BJ (cell line): ENCODE results near the gene CYP11A1. TPM values are rescaled to one million over a fixed set of nuclear protein-coding genes. Genes with fewer than 3 reads are reported as not detected.

Experiments
- CTCF ChIA-PET: fragments of 350-600 bp; formaldehyde crosslinking; extraction: SDS; loops from one replicate; lab custom pipeline; 2021; ENCODE audit warnings: antibody characterized with exemption, inconsistent platforms; lab: Yijun Ruan, JAX
- POLR2A ChIA-PET: fragments of 300-600 bp; sonication (Branson Sonifier 250); formaldehyde crosslinking; extraction: SDS; loops from one replicate; lab custom pipeline; 2021; ENCODE audit warnings: antibody characterized with exemption; lab: Charles Lee
- DNase-seq: peaks from one replicate; pipeline ENCODE4 v3.0.0-alpha.2; 2011; ENCODE audit warnings: low read depth
- H3K27me3 ChIP-seq: 2 replicates; pipeline ENCODE4 v1.6.0; 2011; ENCODE audit warnings: low read length; ENCODE audit not compliant: control insufficient read depth, insufficient read depth
- H3K36me3 ChIP-seq: 2 replicates; pipeline ENCODE4 v1.5.1; 2011; ENCODE audit warnings: low read length; ENCODE audit not compliant: control insufficient read depth, insufficient read depth
- H3K4me3 ChIP-seq: 2 replicates; pipeline ENCODE4 v1.5.1; 2011; ENCODE audit warnings: low read depth, mild to moderate bottlenecking, control low read depth, low read length
- CTCF ChIP-seq: IDR thresholded peaks from 2 replicates; pipeline ENCODE4 v1.5.1; 2011; ENCODE audit warnings: low read depth, mild to moderate bottlenecking, control low read depth, inconsistent platforms, low read length, moderate library complexity; ENCODE audit not compliant: insufficient read depth
- polyA plus RNA-seq: library from polyadenylated mRNA; depleted of rRNA; stranded (reverse); fragments of >200 nt; gene quantifications from 2 replicates; pipeline ENCODE4 v1.2.3, GENCODE V29; 2011

Gene CYP11A1
- polyA plus RNA-seq, 1 experiment = 0.70 TPM

DNA sequence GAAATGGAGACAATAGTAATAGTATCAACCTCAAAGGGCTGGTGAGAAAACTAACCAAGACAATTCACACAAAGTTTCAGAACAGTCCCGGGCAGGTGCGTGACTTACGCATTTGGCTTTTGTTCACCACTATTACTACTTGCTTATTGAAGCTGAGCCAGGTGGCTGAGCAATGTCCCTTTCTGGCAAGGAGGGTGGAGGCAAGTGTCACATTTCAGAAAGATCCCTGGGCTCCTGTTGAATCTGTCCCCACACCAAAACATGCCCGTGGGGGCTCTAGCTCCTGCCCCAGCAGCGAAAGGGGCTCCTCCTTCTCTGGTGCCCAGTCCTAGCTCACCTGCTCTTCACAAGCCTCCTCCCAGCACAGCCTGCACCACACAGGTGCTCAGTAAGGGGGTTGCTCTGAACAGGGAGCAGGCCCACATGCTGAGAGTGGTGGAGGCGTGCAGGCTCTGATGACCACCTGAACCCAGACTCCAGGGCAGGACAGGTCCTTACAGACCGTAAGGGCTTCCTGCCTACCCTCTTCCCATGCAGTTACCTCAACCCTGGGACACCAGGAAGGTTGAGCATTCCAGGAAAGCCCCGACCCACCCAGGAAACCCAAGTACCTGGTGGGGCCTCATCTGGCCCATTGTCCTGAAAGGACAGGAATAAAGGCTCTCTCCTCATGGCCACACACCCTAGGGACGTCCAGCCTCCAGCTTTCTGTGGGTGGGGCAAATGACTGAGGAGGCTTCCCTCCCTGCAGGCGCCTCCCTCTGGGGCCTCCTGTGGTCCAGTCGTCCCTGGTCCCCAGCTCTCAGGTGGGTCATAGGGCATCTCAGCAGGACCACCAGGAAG is 33.7 kb upstream of the CYP11A1 start:
- Histone ChIP-seq H3K27me3 (no peaks in the 10 kb centered on the region), H3K4me3 (no peak overlapping the region), H3K36me3 (no peaks in the 10 kb centered on the region)
- DNase-seq = no peak
- POLR2A ChIA-PET = no interaction called here
- CTCF ChIA-PET = interaction anchor here (1.1 to 2.3 kb wide), 3 partner anchors 9 to 19 kb away, joined by 3 to 5 read pairs (median 5); no protein-coding TSS in a partner anchor
- no peak for TF ChIP-seq CTCF

GRCh38 chr15:74400313-74400860 is 32.9 kb upstream of the CYP11A1 start:
- H3K4me3 ChIP-seq = no peak overlapping the region
- no peak for DNase-seq
- H3K36me3 ChIP-seq = no peaks in the 10 kb centered on the region
- ChIA-PET POLR2A (no interaction called here), CTCF (interaction anchor here (1.0 kb wide), 1 partner anchor 15 kb away, joined by 4 read pairs; no protein-coding TSS in a partner anchor)
- no peak for TF ChIP-seq CTCF
- no peaks in the 10 kb centered on the region for H3K27me3 ChIP-seq

GRCh38 chr15:74399511-74400312 is 32.3 kb upstream of the CYP11A1 start:
- POLR2A ChIA-PET = no interaction called here
- H3K27me3 ChIP-seq = no peaks in the 10 kb centered on the region
- no peak overlapping the region for H3K4me3 ChIP-seq
- CTCF ChIA-PET = interaction anchor here (1.0 kb wide), 1 partner anchor 15 kb away, joined by 4 read pairs; no protein-coding TSS in a partner anchor
- H3K36me3 ChIP-seq = no peaks in the 10 kb centered on the region
- no peak for DNase-seq
- no peak for TF ChIP-seq CTCF

DNA sequence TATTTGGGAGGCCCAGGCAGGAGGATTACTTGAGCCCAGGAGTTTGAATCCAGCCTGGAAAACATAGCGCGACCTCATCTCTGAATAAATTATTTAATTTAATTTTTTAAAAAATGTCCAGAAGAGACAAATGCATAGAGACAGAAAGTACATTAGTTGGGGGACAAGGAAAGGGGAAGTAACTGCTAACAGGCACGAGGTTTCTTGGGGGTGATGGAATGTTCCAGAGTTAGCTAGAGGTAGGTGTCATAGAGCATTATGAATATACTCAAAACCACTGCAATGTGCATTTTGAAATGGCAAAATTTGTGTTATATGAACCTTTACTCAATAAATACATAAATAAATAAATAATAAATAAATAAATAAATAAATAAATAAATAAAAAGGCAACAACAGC is 31.7 kb upstream of the CYP11A1 start:
- H3K4me3 ChIP-seq = no peak overlapping the region
- no peak for TF ChIP-seq CTCF
- H3K27me3 ChIP-seq = no peaks in the 10 kb centered on the region
- DNase-seq = no peak
- ChIA-PET POLR2A (no interaction called here), CTCF (no interaction called here)
- H3K36me3 ChIP-seq = no peaks in the 10 kb centered on the region

- Histone ChIP-seq H3K36me3 (no peaks in the 10 kb centered on the region), H3K4me3 (no peak overlapping the region), H3K27me3 (no peaks in the 10 kb centered on the region)
- ChIA-PET POLR2A (no interaction called here), CTCF (no interaction called here)
- no peak for TF ChIP-seq CTCF
- no peak for DNase-seq
Measured at GRCh38 chr15:74398183-74398582, 30.7 kb upstream of the CYP11A1 start.
